Hematopoietic multipotent progenitor cell treated with erythropoietin and hydrocortisone succinate and interleukin-3 and kit ligand, for 17 days (in vitro differentiated cells): ENCODE data around the gene ISG20.
"Not testable (repeated sequence)": the region's sequence is repeated elsewhere in the genome, so short reads cannot be mapped to it uniquely, and the experiment has no call there.

Experiments
- DNase-seq: peaks from one replicate; pipeline ENCODE4 v3.0.0-alpha.2; 2015; ENCODE audit warnings: low spot score

Gene ISG20

DNA sequence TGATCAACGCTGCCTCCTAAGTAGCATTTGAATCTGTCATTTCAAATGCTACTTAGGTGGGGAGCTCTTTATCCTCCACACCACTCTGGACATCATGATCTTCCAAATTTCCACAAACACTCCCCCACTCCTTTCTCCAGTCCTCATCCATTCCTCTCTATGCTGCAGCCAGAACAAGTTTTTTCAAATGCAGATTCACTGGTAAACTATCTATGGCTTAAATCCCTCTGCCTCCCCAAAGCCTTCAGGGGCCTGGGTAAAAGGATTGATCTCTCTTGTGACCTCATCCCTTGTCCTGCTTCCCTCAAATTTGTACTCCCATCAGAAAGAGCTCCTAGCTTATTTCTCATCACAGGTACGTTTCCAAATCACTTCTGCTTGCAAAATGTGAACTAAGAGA, 19.0 kb upstream of the ISG20 start:
- DNase-seq: no peak

DNA sequence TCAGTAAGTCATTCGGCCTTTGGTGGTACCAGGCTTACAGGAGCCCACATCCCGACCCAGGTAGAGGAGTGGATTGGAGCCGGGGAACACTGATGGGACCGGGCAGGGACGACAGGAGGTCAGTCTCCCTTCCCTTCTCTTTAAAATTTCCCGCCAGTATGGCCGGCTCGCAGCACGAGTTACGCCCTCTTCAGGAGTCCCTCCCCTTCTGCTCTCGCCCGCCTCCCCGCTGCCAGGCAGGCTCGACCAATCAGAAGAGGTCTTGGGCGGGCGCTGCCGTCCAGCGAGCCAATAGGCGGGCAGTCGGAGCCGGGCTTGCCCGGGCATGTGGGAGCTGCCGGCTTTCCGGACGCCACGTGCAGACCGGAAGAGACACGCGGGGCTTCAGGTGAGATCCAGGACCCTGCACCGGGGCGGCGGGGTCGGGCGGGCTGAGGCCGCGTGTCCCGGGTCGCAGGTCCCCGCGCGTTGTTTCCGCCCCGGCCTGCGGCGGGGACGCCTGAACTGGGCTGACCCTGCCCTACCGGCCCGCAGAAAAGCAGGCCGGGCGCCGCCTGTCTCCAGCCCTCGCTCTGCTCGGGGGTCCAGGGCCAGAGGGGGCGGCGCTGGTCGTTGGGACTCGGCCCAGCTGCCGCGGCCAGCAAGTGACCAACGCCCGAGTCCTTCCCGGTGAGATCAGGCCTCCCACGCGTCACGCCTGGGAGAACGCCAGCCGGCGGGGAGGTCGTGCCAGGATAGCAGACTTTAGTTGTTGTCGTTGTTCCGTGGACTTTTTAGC, 17.6 kb upstream of the ISG20 start, which contains the start of gene AEN:
AEN (plus strand) TSS at position 346 of the 778 bp plus-strand sequence. CDS start 4,870 bp downstream, outside the sequence.
- DNase-seq: peak; percentile 98

DNA sequence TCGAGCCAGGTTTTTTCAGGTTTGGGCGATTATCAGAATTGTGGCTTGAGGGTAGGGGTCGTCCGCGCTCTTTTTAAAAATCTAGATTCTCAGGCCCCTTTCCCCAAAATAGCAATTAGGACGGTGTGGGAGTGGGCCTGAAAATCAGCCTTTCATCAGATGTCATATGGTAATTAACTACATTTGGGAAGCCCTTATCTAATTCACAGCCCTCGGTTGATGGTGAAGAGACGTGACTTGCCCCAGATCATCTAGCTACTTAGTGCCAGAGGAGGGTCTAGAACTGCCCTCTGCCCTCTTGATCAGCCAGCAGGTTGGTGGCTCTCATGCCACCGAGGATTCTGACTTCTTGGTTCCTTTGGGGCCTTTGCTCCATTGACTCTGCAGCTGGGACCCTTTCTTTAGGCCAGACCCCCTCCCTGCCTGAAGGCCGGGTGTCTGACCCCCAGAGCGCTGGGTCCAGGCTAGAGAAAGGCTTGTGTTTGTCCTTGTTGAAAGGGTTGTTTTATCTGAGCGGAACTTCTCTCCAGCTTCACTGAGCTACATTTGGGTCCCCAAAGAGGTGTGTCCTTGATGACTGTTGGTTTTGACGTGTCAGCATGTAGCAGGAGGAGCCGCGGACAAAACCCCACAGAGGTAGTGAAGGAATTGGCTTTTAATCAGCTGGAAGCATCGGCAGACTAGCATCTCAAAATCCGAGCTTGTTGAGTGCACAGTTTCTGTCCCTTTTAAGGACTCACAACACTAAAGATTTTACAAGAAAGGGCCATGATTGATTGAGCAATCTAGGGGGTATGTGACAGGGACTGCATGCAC, 16.8 kb upstream of the ISG20 start:
- peak; percentile 88 for DNase-seq

DNA sequence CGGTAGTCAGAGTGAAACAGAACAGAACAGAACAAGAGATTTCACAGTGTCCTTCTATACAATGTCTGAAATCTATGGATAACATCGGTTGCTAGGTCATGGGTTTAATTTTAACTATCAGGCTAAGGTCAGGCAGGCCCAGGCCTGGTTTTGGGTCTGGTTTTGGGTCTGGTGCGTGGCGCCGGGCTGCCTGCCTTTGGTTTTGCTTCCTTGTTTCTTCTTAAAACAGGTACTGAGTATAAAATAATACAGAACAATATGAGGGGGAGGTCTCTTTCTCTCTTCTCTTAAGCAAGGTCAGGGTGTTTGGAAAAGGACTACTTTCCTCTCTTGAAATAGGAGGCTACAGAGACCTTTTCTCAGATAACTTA, 16.2 kb upstream of the ISG20 start:
- DNase-seq: no peak

DNA sequence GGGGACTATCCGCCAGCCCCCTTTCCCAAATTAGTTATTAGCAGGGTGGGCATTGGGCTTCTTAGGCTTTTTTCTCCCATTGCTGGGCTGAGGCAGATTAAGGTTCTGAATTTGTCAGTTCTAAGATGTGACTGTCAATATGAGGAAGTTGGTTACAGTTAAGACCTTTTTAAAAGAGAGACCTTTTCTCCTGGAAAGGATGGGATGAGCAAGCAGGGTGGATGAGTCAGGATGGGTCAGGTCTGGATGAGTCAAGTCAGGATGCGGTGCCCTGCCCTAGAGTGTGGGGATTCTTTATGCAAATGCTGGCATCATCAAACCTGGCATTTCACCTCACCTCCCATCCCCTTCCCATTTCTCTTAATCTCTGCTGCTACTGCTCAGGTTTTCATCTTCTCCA, 15.8 kb upstream of the ISG20 start:
- peak; percentile 81 for DNase-seq

DNA sequence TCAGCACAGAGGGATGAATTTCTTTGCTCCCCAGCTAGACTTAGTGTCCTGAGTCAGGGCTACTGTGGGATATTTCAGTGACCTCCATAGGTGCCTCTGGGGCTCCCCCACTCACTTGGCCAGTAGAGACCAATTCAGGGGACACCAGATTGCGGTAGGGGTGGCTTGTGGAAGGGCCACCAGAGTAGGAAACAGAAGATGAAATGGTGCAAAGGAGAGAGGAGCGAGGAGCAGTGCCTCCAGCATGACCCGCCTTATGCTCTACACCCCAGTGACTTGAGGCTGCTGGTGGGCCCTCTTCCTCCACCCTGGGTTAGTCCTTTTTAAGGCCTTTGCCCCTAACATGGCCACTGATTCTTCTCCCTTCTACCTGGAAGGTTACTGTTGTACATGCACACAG, 15.2 kb upstream of the ISG20 start:
- peak; percentile 36 for DNase-seq

DNA sequence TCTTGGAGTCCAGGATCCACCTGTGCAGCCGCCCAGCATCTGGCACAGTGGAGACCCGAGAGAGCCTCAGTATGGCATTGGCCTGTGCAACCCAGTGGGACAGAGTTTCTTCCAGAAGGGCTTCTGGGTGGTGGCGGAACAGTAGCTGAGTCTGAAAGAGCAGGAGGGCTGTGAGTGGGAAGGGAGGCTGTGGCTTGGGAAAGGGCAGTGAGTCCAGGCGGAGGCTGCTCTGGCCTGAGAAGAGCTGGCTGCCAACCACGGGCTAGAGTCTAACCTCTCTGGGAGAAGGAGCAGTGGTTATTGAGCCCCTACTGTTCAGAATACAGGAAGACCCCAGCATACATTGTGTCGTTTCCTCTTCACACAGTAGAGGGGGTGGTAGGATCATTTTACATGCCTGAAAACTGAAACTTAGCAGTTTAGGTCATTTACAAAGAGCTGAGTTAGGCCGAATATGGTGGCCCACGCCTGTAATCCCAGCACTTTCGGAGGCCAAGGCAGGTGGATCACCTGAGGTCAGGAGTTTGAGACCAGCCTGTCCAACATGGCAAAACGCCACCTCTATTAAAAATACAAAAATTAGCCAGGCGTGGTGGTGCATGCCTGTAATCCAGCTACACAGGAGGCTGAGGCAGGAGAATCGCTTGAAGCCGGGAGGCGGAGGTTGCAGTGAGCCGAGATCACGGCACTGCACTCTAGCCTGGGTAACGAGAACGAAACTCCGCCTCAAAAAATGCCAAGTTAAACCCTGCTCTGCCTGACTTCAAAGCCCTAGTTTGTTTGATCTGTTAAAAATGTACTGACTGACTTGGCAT, 14.5 kb upstream of the ISG20 start:
- peak; percentile 80 for DNase-seq

DNA sequence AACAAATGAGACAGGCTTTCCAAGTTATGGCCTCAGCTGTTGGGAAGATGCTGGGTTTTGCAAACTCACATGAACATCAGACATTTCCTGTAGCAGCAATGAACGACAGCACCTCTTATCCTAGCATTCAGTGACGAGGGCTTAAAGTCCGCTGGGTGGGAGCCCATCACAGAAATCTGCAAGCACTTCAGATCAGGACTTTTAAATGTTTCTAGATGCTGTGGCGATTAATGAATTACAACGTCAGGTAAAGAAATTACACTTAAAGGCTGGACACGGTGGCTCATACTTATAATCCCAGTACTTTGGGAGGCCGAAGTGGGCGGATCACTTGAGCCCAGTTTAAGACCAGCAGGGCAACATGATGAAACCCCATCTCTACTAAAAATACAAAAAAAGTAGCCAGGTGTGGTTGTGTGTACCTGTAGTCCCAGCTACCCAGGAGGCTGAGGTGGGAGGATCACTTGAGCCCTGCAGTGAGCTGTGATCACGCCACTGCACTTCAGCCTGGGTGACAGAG, 13.8 kb upstream of the ISG20 start:
- peak; percentile 53 for DNase-seq

DNA sequence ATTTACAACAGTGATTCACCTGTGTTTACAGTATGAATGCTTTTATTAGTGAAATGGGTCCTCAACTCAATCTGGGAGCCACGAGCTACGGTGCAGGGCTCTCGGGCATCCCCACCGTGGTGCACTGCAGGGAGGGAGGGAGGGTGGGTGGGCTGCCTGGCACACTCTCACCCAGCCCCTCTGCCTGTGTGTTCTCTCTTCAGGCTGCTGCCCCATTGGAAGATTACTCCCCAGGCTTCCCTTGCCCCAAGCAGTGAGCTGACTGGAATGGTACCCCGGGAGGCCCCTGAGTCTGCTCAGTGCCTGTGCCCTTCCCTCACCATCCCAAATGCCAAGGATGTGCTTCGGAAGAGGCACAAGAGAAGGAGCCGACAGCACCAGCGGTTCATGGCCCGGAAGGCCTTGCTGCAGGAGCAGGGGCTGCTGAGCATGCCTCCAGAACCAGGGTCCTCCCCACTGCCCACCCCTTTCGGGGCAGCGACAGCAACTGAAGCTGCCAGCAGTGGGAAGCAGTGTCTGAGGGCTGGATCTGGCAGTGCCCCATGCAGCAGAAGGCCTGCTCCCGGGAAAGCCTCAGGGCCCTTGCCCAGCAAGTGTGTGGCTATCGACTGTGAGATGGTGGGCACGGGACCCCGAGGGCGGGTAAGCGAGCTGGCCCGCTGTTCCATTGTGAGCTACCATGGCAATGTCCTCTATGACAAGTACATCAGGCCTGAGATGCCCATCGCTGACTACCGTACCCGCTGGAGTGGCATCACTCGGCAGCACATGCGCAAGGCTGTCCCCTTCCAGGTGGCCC, 12.7 kb upstream of the ISG20 start:
- peak; percentile 21 for DNase-seq

DNA sequence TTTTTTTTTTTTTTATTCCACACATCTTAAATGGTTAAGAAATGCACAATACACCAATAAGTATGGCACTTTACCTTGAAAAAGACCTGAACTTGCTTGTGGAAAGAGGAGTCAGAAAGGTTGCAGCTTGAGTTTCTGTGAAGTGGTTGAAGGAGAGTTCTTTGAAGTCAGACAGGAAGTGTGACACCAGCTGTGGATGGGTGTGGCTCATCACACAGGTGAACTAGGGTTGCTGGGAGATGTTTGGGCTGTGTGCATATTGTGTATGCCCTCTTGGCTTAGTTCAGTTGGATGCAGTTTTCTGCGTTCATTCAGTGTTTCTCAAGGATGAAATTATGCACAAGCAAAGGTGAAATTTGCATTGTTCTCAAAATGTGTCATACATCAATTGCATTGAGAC, 11.4 kb upstream of the ISG20 start:
- peak; percentile 68 for DNase-seq

DNA sequence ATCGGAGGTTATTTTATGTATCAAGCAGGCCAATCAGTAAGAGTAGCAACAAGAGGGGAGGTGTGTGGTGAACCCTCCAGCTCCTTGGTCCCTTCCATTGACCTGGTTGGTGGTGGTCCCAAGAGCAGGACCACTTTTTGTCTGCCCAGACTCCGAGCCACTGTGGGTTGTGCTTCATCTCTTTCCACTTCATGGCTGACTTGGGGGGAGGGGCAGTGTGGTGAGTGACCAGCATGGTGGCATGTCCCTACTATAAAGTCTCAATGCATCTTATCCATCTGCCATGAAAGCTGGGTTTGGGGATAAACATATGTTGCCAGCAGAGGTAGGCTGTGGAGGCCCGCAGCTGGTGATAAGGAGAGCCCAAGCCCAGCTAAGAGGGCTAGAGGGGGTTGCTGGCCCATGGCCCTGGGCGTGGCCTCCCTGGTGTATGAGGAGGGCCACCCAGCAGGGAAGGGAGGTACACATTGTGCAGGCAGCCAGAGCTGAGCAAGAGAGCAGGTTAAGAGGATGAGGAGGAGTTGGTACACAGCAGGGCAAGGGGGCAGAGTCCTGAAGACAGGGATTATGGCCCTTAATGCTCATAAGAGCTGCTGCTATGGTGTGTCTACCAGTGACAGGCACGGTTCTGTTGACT, 10.7 kb upstream of the ISG20 start:
- peak; percentile 89 for DNase-seq

DNA sequence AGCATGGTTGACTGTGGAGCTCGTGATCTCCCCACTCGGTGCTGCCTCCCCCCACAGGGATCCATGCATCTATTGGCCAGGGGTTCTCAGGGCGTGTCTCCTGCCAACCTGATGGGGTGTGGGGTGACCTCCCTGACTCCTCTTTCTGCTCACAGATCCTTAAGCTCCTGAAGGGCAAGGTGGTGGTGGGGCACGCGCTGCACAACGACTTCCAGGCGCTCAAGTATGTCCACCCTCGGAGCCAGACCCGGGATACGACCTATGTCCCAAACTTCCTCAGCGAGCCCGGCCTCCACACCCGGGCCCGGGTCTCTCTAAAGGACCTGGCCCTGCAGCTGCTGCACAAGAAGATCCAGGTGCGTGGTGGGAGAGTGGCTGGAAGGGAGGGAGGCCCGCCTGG, 9.7 kb upstream of the ISG20 start:
- DNase-seq: no peak

DNA sequence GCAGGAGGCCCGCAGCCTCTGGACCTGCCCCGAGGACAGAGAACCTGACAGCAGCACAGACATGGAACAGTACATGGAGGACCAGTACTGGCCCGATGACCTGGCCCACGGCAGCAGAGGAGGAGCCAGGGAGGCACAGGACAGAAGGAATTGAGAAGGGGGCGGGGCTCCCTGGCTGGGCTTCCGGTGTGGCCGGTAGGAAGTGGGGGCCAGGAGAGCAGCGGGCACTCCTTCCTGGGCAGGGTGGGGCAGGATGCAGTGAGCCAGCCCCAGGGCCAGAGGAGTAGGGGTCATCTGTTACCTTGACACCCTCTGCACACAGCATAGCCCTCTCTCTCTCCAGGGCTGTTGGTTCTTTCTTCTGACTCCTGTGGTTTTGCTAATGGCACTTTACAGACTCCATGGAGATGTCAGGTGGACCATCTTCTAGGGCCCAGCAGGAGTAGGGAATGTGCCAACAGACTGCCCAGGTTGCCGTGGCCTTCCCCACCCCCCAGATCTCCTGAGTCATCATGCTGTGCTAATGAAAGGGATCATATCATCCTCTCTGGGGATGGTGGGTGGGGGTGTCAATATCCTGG, 8.6 kb upstream of the ISG20 start:
- peak; percentile 67 for DNase-seq

DNA sequence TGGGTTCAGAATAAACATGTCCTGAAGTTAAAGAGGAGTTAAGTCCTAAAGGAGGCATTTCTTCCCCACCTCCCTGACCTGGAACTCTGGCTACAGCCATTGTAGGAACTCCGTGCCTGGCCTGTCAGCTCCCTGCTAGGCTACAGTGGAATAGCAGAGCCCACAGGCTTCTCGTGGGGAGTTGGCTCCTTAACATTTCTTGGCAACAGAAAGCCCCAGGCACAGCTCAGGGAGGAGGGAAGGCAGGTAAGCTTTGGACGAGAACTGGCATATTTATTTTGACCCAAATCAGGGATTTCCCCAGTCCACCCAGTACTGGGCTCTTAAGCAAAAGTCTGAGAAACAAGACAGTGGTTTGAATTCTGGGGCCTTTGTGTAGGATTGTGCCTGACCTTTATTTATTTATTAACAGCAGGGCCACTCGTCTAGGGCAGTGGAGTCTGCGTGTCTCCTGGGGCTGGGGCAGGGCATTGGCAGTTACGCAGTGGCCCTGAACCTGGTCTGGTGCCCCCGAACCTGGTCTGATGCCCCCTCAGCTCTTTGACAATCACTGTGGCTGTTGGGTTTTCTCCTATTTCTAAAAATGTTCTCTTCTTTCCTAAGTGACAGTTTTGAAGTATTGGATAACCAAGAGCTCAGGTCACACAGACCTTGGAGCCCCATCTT, 7.9 kb upstream of the ISG20 start:
- peak; percentile 45 for DNase-seq

DNA sequence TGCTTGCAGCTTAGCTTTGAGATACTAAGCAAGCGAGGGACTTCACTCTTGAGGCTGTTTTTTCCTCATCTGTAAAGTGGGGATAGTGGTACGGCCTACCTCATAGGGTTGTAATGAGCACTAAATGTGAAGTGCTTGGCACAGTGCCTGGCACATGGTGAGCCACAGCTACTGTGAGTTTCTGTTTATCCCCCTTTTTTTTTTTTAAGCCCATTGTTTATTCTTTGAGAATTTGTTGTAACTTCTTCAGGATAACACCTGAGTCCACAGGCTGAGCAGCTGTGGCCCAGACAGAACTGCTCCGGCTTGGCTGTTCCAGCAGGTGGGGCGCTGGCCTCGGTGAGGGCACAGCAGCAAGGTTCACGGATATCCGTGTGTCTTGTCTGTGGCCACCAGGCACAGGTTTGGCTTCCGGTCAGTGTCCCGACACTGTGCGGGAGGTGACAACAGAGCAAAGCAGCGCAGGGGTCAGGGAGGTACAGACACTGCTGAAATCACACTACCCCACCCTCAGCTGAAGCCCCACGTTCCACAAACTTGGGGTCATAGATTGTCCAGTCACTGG, 7.3 kb upstream of the ISG20 start:
- peak; percentile 41 for DNase-seq

DNA sequence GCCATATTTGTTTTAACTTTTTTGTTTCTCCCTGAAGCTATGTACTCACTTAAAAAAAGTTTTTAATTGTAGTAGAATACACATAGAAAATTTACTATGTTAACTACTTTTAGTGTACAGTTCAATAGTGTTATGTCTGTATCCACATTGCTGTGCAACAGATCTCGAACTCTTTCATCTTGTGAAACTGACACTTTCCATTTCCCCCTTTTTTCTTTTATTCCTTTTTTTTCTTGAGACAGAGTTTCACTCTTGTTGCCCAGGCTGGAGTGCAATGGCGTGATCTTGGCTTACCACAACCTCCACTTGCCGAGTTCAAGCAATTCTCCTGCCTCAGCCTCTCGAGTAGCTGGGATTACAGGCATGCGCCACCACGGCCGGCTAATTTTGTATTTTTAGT, 6.0 kb upstream of the ISG20 start:
- DNase-seq: not testable (repeated sequence)

DNA sequence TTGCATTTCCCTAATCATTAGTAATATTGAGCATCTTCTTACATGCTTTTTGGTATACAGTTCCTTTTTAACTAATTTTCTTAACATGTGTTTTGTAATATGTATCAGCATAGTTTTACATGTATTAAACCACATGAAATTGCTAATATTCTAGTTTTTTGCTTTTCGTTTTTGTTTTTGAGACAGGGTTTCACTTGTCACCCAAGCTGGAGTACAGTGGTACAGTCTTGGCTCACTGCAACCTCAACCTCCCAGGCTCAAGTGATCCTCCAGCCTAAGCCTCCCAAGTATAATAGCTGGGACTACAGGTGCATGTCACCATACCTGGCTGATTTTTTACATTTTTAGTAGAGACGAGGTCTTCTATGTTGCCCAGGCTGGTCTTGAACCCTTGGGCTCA, 4.4 kb upstream of the ISG20 start:
- DNase-seq: no peak

DNA sequence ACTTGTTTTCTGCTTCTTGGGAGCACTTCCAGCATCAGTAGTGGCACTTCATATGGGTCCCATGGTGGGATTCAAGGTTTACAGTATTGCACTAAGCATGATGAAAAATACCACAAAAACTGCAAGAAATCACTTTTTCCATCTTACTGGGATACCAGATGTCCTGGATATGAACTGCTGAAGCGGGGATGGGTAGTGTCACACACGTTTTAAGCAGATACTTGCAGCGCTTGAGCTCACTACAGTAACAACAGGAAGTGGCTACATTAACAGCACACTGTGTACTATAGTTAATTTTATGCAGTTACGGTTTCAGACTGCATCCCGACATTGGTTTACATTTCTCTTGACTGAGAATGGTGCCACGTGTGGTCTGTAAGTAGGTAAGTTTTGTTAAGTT, 3.5 kb upstream of the ISG20 start:
- no peak for DNase-seq

DNA sequence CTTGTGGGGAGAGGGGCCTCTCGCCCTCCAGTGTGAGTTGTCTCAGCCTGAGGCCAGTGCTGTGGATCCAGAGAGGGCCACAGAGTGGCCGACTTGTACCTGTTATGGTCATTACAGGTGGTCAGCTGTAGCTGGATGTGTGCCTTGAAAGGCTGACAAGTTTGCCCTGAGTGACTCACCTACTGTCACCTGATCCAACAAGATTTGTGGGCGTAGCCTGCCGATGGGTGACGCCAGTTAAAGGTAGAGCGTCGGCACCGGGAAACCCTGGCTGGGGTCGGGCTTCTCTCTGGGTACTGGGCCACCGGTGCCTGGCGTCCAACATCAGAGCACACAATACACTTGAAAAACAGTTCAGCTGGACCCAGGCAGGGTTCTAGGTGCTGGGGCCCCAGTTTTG, 2.8 kb upstream of the ISG20 start:
- peak; percentile 50 for DNase-seq

DNA sequence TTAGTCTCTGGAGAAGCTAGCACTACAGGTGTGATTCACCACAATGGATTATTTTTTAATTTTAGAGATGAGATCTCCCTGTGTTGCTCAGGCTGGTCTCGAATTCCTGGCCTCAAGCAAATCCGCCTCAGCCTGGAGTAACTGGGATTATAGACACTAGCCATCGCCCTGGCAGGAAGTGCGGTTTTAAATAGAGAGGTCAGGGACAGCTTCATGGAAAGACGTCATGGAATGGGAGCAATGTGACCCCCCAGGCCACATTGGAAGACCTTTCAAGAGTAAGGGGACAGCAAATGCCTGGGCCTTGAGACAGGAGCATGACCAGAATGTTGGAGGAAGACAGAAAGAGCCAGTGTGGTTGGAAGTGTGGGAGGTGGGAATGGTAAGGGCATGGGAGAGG, 2.2 kb upstream of the ISG20 start:
- DNase-seq: no peak
